Measurements from ENCODE around the gene FMR1NB.

The FMR1NB gene

GRCh38 chrX:148069759-148070503, 88.8 kb downstream of the FMR1NB start:
- no peak overlapping the region for H3K27ac ChIP-seq
- H3K36me3 ChIP-seq = no peaks in the 10 kb centered on the region
- intact Hi-C loops (cut with DNase I; ENCODE audit: low total_unique reads) = no loop called here
- no peak for TF ChIP-seq CTCF (IDR thresholded peaks at IDR 0.05)
- H3K9me3 ChIP-seq = no peaks in the 10 kb centered on the region
- H3K4me1 ChIP-seq = no peaks in the 10 kb centered on the region
- no peaks in the 10 kb centered on the region for H3K27me3 ChIP-seq
- H3K4me3 ChIP-seq = no peak overlapping the region
- no peak for DNase-seq

- Histone ChIP-seq H3K27ac (no peak overlapping the region), H3K9me3 (no peaks in the 10 kb centered on the region), H3K27me3 (no peaks in the 10 kb centered on the region), H3K4me3 (no peak overlapping the region), H3K4me1 (no peaks in the 10 kb centered on the region), H3K36me3 (no peaks in the 10 kb centered on the region)
- intact Hi-C loops (cut with DNase I; ENCODE audit: low total_unique reads) = no loop called here
- DNase-seq = no peak
- TF ChIP-seq CTCF (IDR thresholded peaks at IDR 0.05) = no peak
Measured at GRCh38 chrX:148070504-148070877, 89.4 kb downstream of the FMR1NB start.
